DOHH2 (cell line): Measurements from ENCODE around the gene DCUN1D1.

Experiments used
- CTCF ChIP-seq: fragments of 200-600 bp; sonication (generic); IDR thresholded peaks from one replicate; pipeline ENCODE4 v1.5.1; 2014; ENCODE audit warnings: antibody characterized with exemption, mild to moderate bottlenecking, low read depth, low read length; ENCODE audit not compliant: poor library complexity, severe bottlenecking
- EZH2phosphoT487 ChIP-seq: fragments of 200-600 bp; sonication (generic); IDR thresholded peaks from 2 replicates; pipeline ENCODE4 v1.6.1; 2017; ENCODE audit warnings: borderline replicate concordance, mild to moderate bottlenecking, antibody characterized with exemption, low read length, moderate library complexity, mixed read lengths

DNA sequence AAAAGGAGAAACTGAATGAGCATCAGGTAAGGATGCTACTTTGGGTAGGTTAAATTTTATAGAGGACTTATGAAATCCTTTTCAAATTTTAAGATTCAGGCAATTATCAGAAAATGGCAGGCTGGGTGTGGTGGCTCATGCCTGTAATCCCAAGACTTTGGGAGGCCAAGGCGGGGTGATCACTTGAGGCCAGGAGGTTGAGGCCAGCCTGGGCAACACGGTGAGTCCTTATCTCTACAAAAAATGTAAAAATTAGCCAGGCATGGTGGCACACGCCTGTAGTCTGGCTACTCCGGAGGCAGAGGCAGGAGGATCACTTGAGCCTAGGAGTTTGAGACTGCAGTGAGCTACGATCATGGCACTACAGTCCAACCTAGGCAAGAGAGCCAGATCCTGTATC lies 23.1 kb downstream of the DCUN1D1 start:
- no peak for TF ChIP-seq CTCF
- TF ChIP-seq EZH2phosphoT487 = no peak
